IMR-90 (cell line): Measurements from ENCODE around the gene GGCT. TPM values are rescaled to one million over a fixed set of nuclear protein-coding genes. Genes with fewer than 3 reads are reported as not detected.

Source experiments
- ATAC-seq: fragments of 200-7000 bp; cut with Tn5 transposase; 2 replicates; pipeline ENCODE4 v1.9.1; 2020; ENCODE audit warnings: low read depth, mild to moderate bottlenecking, moderate library complexity
- BruUV-seq: library from RNA; stranded (reverse); fragments of 400-500 nt; replicated peaks from 2 replicates; lab custom pipeline; 2021; lab: Mats Ljungman, UMichigan
- CTCF ChIA-PET: fragments of 300-600 bp; formaldehyde crosslinking; extraction: SDS; loops from one replicate; lab custom pipeline; 2021; ENCODE audit warnings: antibody characterized with exemption; lab: Yijun Ruan, JAX
- POLR2A ChIA-PET: fragments of 300-600 bp; sonication (Branson Sonifier 250); formaldehyde crosslinking; loops from one replicate; lab custom pipeline; 2022; ENCODE audit warnings: antibody characterized with exemption; ENCODE audit not compliant: unreplicated experiment; lab: Charles Lee
- DNase-seq: peaks from one replicate; pipeline ENCODE4 v3.0.0; 2013
- H2AFZ ChIP-seq: replicated peaks from 2 replicates; pipeline ENCODE3; 2013; ENCODE audit warnings: low read length, mild to moderate bottlenecking; ENCODE audit not compliant: poor library complexity
- H2AK5ac ChIP-seq: 2 replicates; pipeline ENCODE4 v1.6.1; 2013; ENCODE audit warnings: low read depth, low read length, inconsistent platforms
- H2AK9ac ChIP-seq: replicated peaks from 2 replicates; pipeline ENCODE3; 2013; ENCODE audit warnings: mild to moderate bottlenecking, low read depth, low read length, moderate library complexity; ENCODE audit not compliant: poor library complexity
- H2BK120ac ChIP-seq: 2 replicates; pipeline ENCODE4 v1.6.1; 2013; ENCODE audit warnings: low read depth, low read length, inconsistent platforms
- H2BK15ac ChIP-seq: 3 replicates; pipeline ENCODE4 v1.6.1; 2013; ENCODE audit warnings: low read depth, low read length, inconsistent platforms
- H2BK20ac ChIP-seq: 2 replicates; pipeline ENCODE4 v1.6.1; 2013; ENCODE audit warnings: low read depth, mild to moderate bottlenecking, inconsistent platforms, low read length, moderate library complexity
- H2BK5ac ChIP-seq: 2 replicates; pipeline ENCODE4 v1.6.1; 2013; ENCODE audit warnings: mild to moderate bottlenecking, low read depth, low read length, inconsistent platforms; ENCODE audit not compliant: poor library complexity, severe bottlenecking
- H3K14ac ChIP-seq: replicated peaks from 2 replicates; pipeline ENCODE4 v1.6.1; 2013; ENCODE audit warnings: low read depth, low read length, inconsistent platforms
- H3K18ac ChIP-seq: 2 replicates; pipeline ENCODE4 v1.6.1; 2013; ENCODE audit warnings: low read depth, low read length, control low read depth
- H3K23ac ChIP-seq: 2 replicates; pipeline ENCODE4 v1.6.1; 2013; ENCODE audit warnings: low read depth, low read length, inconsistent platforms
- H3K27ac ChIP-seq: 2 replicates; pipeline ENCODE4 v1.5.1; 2013; ENCODE audit warnings: mild to moderate bottlenecking, control low read depth, low read length; ENCODE audit not compliant: insufficient read depth
- H3K27me3 ChIP-seq: 2 replicates; pipeline ENCODE4 v1.6.1; 2013; ENCODE audit warnings: low read length; ENCODE audit not compliant: control insufficient read depth, insufficient read depth
- H3K36me3 ChIP-seq: 2 replicates; pipeline ENCODE4 v1.6.1; 2013; ENCODE audit warnings: low read length, mixed read lengths; ENCODE audit not compliant: control insufficient read depth, insufficient read depth
- H3K4ac ChIP-seq: 2 replicates; pipeline ENCODE4 v1.6.1; 2013; ENCODE audit warnings: low read depth, low read length, inconsistent platforms
- H3K4me1 ChIP-seq: 2 replicates; pipeline ENCODE4 v1.6.1; 2013; ENCODE audit warnings: low read length, mixed read lengths; ENCODE audit not compliant: control insufficient read depth, insufficient read depth
- H3K4me2 ChIP-seq: 2 replicates; pipeline ENCODE4 v1.6.1; 2013; ENCODE audit warnings: low read depth, mild to moderate bottlenecking, control low read depth, low read length, moderate library complexity
- H3K4me3 ChIP-seq: 2 replicates; pipeline ENCODE4 v1.5.1; 2013; ENCODE audit warnings: low read depth, mild to moderate bottlenecking, control low read depth, low read length, moderate library complexity; ENCODE audit not compliant: insufficient read depth
- H3K56ac ChIP-seq: 2 replicates; pipeline ENCODE4 v1.6.1; 2013; ENCODE audit warnings: low read length, inconsistent platforms; ENCODE audit not compliant: insufficient read depth; ENCODE audit errors: extremely low read depth
- H3K79me1 ChIP-seq, 2 experiments: 2 replicates each; pipeline ENCODE4 v1.6.1; 2013; ENCODE audit warnings: low read length in 2 of 2, inconsistent platforms in 1 of 2, low read depth in 1 of 2
- H3K9ac ChIP-seq: 2 replicates; pipeline ENCODE4 v1.6.1; 2013; ENCODE audit warnings: low read depth, low read length, control low read depth
- H3K9me1 ChIP-seq: 2 replicates; pipeline ENCODE4 v1.6.1; 2013; ENCODE audit warnings: low read length, inconsistent platforms; ENCODE audit not compliant: insufficient read depth
- H3K9me3 ChIP-seq: 2 replicates; pipeline ENCODE4 v1.6.1; 2013; ENCODE audit warnings: low read length; ENCODE audit not compliant: control insufficient read depth, insufficient read depth
- H4K20me1 ChIP-seq: 2 replicates; pipeline ENCODE4 v1.6.1; 2013; ENCODE audit warnings: low read length, inconsistent platforms; ENCODE audit not compliant: insufficient read depth
- H4K5ac ChIP-seq: 2 replicates; pipeline ENCODE4 v1.6.1; 2013; ENCODE audit warnings: mild to moderate bottlenecking, low read depth, low read length, control low read depth
- H4K8ac ChIP-seq, 2 experiments: 2 replicates each; pipeline ENCODE4 v1.6.1; 2013; ENCODE audit warnings: low read depth in 2 of 2, low read length in 2 of 2, control low read depth in 1 of 2, inconsistent platforms in 1 of 2
- H4K91ac ChIP-seq: 2 replicates; pipeline ENCODE4 v1.6.1; 2013; ENCODE audit warnings: low read depth, low read length, inconsistent platforms; ENCODE audit not compliant: insufficient read depth
- WGBS, 2 experiments: methylation state at CpG; one replicate each; pipeline versions ENCODE4 v1.1.5 to v1.1.7; 2013; ENCODE audit warnings: missing lambda C conversion rate in 2 of 2; ENCODE audit not compliant: insufficient read length in 1 of 2; ENCODE audit errors: extremely low coverage in 2 of 2; 5-methylcytosine and 5-hydroxymethylcytosine counted together
- dilution Hi-C: fragments of 300-500 bp; cut with HindIII; formaldehyde crosslinking; loops from one replicate; pipeline ENCODE4 v1.14.3; 2018; ENCODE audit warnings: low sequenced_read_pairs; ENCODE audit not compliant: unreplicated experiment
- in situ Hi-C: fragments of 300-500 bp; cut with MboI; formaldehyde crosslinking; loops from 3 replicates; pipeline ENCODE4 v1.14.3; 2019; ENCODE audit warnings: low sequenced_read_pairs, inconsistent platforms, mixed read lengths
- intact Hi-C: fragments of 100-400 bp; cut with micrococcal nuclease; formaldehyde crosslinking; loops from 2 replicates; pipeline ENCODE4 v1.10.0; 2022
- polyA plus RNA-seq, 3 experiments: library from polyadenylated mRNA; depleted of rRNA; stranded (reverse); fragments of >200 nt; gene quantifications; 2 replicates each; pipeline ENCODE4 v1.2.3, GENCODE V29; 2012; ENCODE audit warnings: low replicate concordance in 1 of 3
- total RNA-seq: library from RNA; depleted of rRNA; stranded (reverse); fragments of >200 nt; gene quantifications from 2 replicates; pipeline ENCODE4 v1.2.3, GENCODE V29; 2012
- TF ChIP-seq, protein P1 (sequence below): fragments of 150-350 bp; IDR thresholded peaks from 2 replicates; pipeline ENCODE4 v1.6.1; 2017; ENCODE audit warnings: mild to moderate bottlenecking, antibody characterized with exemption, low read length, low read depth

The GGCT gene
- total and polyA plus RNA-seq, 2 of the 4 experiments (the other 2 are of a cell fraction), result 12.0 to 18.6 TPM

- Histone ChIP-seq H3K4me1 (no peaks in the 10 kb centered on the region), H2AFZ (no peak overlapping the region), H3K14ac (no peak overlapping the region), H3K9me3 (no peaks in the 10 kb centered on the region), H3K9me1 (no peaks in the 10 kb centered on the region), H3K27me3 (no peaks in the 10 kb centered on the region), H2AK9ac (no peak overlapping the region), H3K9ac (no peak overlapping the region), H3K4me2 (no peak overlapping the region), H3K18ac (no peak overlapping the region), H3K23ac (no peak overlapping the region), H2AK5ac (no peak overlapping the region), H3K56ac (no peak overlapping the region), H3K27ac (no peak overlapping the region), H4K5ac (no peak overlapping the region), H3K4ac (no peak overlapping the region), H2BK120ac (no peak overlapping the region), H3K36me3 (no peaks in the 10 kb centered on the region), H4K20me1 (no peaks in the 10 kb centered on the region), H4K91ac (no peak overlapping the region), H2BK5ac (no peak overlapping the region), H4K8ac (no peak overlapping the region), H3K79me1 (no peaks in the 10 kb centered on the region), H2BK15ac (no peak overlapping the region), H3K4me3 (no peak overlapping the region), H2BK20ac (no peak overlapping the region)
- ATAC-seq (no peak), DNase-seq (no peak)
- in situ Hi-C loops, result no loop called here
- WGBS, 2 experiments, result 65% methylated on average over 2 of the region's 3 CpGs; no CpG with 5 or more reads in 1 of the 2 experiments
- intact Hi-C loops, result no loop called here
- ChIA-PET CTCF (no interaction called here), POLR2A (no interaction called here)
- dilution Hi-C loops, result no loop called here
- BruUV-seq, result no TSS peak
- TF ChIP-seq, protein P1, sequence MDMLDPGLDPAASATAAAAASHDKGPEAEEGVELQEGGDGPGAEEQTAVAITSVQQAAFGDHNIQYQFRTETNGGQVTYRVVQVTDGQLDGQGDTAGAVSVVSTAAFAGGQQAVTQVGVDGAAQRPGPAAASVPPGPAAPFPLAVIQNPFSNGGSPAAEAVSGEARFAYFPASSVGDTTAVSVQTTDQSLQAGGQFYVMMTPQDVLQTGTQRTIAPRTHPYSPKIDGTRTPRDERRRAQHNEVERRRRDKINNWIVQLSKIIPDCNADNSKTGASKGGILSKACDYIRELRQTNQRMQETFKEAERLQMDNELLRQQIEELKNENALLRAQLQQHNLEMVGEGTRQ, result no peak
Observed at GRCh38 chr7:30514177-30514576, 9.5 kb upstream of the GGCT start.
